Measurements from ENCODE around the gene YBX2.

Gene YBX2

GRCh38 chr17:7322520-7323194 lies 28.2 kb upstream of the YBX2 start:
- H3K4me3 ChIP-seq (ENCODE audit: low read depth, low read length) = no peak overlapping the region
- no peak for DNase-seq (ENCODE audit: low read depth)
- TF ChIP-seq, protein P1, sequence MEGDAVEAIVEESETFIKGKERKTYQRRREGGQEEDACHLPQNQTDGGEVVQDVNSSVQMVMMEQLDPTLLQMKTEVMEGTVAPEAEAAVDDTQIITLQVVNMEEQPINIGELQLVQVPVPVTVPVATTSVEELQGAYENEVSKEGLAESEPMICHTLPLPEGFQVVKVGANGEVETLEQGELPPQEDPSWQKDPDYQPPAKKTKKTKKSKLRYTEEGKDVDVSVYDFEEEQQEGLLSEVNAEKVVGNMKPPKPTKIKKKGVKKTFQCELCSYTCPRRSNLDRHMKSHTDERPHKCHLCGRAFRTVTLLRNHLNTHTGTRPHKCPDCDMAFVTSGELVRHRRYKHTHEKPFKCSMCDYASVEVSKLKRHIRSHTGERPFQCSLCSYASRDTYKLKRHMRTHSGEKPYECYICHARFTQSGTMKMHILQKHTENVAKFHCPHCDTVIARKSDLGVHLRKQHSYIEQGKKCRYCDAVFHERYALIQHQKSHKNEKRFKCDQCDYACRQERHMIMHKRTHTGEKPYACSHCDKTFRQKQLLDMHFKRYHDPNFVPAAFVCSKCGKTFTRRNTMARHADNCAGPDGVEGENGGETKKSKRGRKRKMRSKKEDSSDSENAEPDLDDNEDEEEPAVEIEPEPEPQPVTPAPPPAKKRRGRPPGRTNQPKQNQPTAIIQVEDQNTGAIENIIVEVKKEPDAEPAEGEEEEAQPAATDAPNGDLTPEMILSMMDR (IDR thresholded peaks at IDR 0.05; ENCODE audit: insufficient read depth, low read depth, low read length, missing control alignments) = no peak

GRCh38 chr17:7321466-7321865 lies 27.0 kb upstream of the YBX2 start:
- no peak for DNase-seq (ENCODE audit: low read depth)
- TF ChIP-seq, protein P1 (IDR thresholded peaks at IDR 0.05; ENCODE audit: insufficient read depth, low read depth, low read length, missing control alignments) = no peak
- no peak overlapping the region for H3K4me3 ChIP-seq (ENCODE audit: low read depth, low read length)

GRCh38 chr17:7318121-7318860 lies 23.9 kb upstream of the YBX2 start:
- TF ChIP-seq, protein P1 (IDR thresholded peaks at IDR 0.05; ENCODE audit: insufficient read depth, low read depth, low read length, missing control alignments) = no peak
- no peak overlapping the region for H3K4me3 ChIP-seq (ENCODE audit: low read depth, low read length)
- no peak for DNase-seq (ENCODE audit: low read depth)

DNA sequence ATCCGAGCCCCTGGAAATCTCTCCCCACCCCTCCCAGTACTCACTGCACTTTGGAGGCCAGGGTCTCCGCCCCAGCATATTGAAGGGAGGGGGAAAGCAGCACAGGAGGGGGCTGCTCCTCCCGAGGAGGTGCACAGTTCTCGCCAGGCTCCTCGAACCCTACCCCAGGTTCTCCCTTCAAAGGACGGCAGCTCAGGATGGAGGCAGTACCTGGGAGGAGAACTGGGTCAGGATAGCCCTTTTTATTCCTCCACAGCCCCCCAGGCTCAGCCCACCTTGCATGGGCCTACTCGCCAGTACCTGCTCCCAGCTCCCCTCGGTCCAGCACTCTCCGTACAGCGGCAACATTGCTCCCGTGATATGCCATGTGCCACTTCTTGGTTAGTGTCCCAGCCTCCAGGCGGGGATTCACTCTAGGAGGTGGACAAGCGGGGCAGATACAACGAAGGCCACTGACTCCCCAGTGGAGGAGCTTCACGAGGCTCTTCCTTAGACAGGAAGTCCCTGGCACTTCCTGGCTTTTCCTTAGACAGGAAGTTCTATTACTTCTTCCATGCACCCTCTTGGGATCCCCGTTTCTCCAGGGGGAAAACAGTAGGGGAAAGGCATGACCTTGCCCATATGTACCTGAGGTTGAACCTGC lies 22.8 kb upstream of the YBX2 start:
- no peak for DNase-seq (ENCODE audit: low read depth)
- TF ChIP-seq, protein P1 (IDR thresholded peaks at IDR 0.05; ENCODE audit: insufficient read depth, low read depth, low read length, missing control alignments) = no peak
- H3K4me3 ChIP-seq (ENCODE audit: low read depth, low read length) = no peak overlapping the region

- no peak for DNase-seq (ENCODE audit: low read depth)
- peak overlapping the region; percentile 64 for H3K4me3 ChIP-seq (ENCODE audit: low read depth, low read length)
- TF ChIP-seq, protein P1 (IDR thresholded peaks at IDR 0.05; ENCODE audit: insufficient read depth, low read depth, low read length, missing control alignments) = no peak
Observed at GRCh38 chr17:7315570-7316235, 21.3 kb upstream of the YBX2 start.

- TF ChIP-seq, protein P1 (IDR thresholded peaks at IDR 0.05; ENCODE audit: insufficient read depth, low read depth, low read length, missing control alignments) = no peak
- H3K4me3 ChIP-seq (ENCODE audit: low read depth, low read length) = peak within 1 kb of the TSS; percentile 64
- peak; percentile 93 for DNase-seq (ENCODE audit: low read depth)
Observed at GRCh38 chr17:7314719-7315569, 20.5 kb upstream of the YBX2 start, which contains the start of gene GPS2. TSS of gene GPS2 (minus strand) at chr17:7315360. CDS start at chr17:7315052, 308 bp downstream.

All from GM12865 (cell line).